GM23338 (cell line): ENCODE measurements around the gene SURF1. TPM values are rescaled to one million over a fixed set of nuclear protein-coding genes. Genes with fewer than 3 reads are reported as not detected.

ENCODE experiments used
- ATAC-seq: fragments of 200-7000 bp; cut with Tn5 transposase; 3 replicates; pipeline ENCODE4 v1.9.1; 2020
- DNase-seq: peaks from one replicate; pipeline ENCODE4 v3.0.0-alpha.2; 2015; ENCODE audit warnings: low spot score
- H2AFZ ChIP-seq: fragments of 200-600 bp; sonication (generic); 2 replicates; pipeline ENCODE4 v1.8.0; 2016; ENCODE audit warnings: antibody characterized with exemption, mild to moderate bottlenecking, moderate library complexity
- H3F3A ChIP-seq: fragments of 200-600 bp; sonication (generic); replicated peaks from 2 replicates; pipeline ENCODE4 v1.8.0; 2017; ENCODE audit warnings: antibody characterized with exemption, mixed run types, low read depth
- H3K27ac ChIP-seq: fragments of 200-600 bp; sonication (generic); 2 replicates; pipeline ENCODE4 v1.6.1; 2016; ENCODE audit warnings: low read depth
- H3K27me3 ChIP-seq: fragments of 200-600 bp; sonication (generic); 2 replicates; pipeline ENCODE4 v1.8.0; 2016; ENCODE audit warnings: mild to moderate bottlenecking, mixed run types, moderate library complexity; ENCODE audit not compliant: insufficient read depth
- H3K36me3 ChIP-seq: fragments of 200-600 bp; sonication (generic); 2 replicates; pipeline ENCODE4 v1.8.0; 2016; ENCODE audit warnings: mild to moderate bottlenecking; ENCODE audit not compliant: insufficient read depth
- H3K4me1 ChIP-seq: fragments of 200-600 bp; sonication (generic); 2 replicates; pipeline ENCODE4 v1.8.0; 2016; ENCODE audit warnings: mild to moderate bottlenecking, moderate library complexity; ENCODE audit not compliant: insufficient read depth
- H3K4me2 ChIP-seq: fragments of 200-600 bp; sonication (generic); 2 replicates; pipeline ENCODE4 v1.7.1; 2017; ENCODE audit warnings: mixed run types
- H3K4me3 ChIP-seq: fragments of 200-600 bp; sonication (generic); 2 replicates; pipeline ENCODE4 v1.6.1; 2016; ENCODE audit warnings: mixed run types
- H3K79me2 ChIP-seq: fragments of 200-600 bp; sonication (generic); replicated peaks from 2 replicates; pipeline ENCODE4 v1.8.0; 2017; ENCODE audit warnings: mild to moderate bottlenecking; ENCODE audit not compliant: insufficient read depth
- H3K9me2 ChIP-seq: fragments of 200-600 bp; sonication (generic); 2 replicates; pipeline ENCODE4 v1.8.0; 2017; ENCODE audit not compliant: insufficient read depth
- H4K20me1 ChIP-seq: fragments of 200-600 bp; sonication (generic); replicated peaks from 2 replicates; pipeline ENCODE4 v1.8.0; 2017; ENCODE audit warnings: mild to moderate bottlenecking; ENCODE audit not compliant: insufficient read depth
- H3K27ac Mint-ChIP-seq: 2 replicates; pipeline ENCODE4 v1.8.0; 2020; ENCODE audit warnings: inconsistent platforms, mild to moderate bottlenecking, moderate library complexity, mixed read lengths
- H3K27me3 Mint-ChIP-seq: 3 replicates; pipeline ENCODE4 v1.8.0; 2022; ENCODE audit warnings: low read depth, mild to moderate bottlenecking, moderate library complexity, mixed read lengths, inconsistent platforms; ENCODE audit not compliant: insufficient read depth, poor library complexity
- H3K36me3 Mint-ChIP-seq: 3 replicates; pipeline ENCODE4 v1.8.0; 2021; ENCODE audit warnings: low read depth, mild to moderate bottlenecking, inconsistent platforms, moderate library complexity, mixed read lengths
- H3K4me1 Mint-ChIP-seq: 3 replicates; pipeline ENCODE4 v1.8.0; 2020; ENCODE audit warnings: mild to moderate bottlenecking, inconsistent platforms, mixed read lengths
- H3K4me3 Mint-ChIP-seq: 3 replicates; pipeline ENCODE4 v1.8.0; 2021; ENCODE audit warnings: moderate library complexity, mild to moderate bottlenecking, inconsistent platforms, mixed read lengths
- H3K9me3 Mint-ChIP-seq: 3 replicates; pipeline ENCODE4 v1.8.0; 2020; ENCODE audit warnings: moderate library complexity, mild to moderate bottlenecking, inconsistent platforms, mixed read lengths
- CREB1 ChIP-seq: fragments of 250-450 bp; sonication (Bioruptor Pico); IDR thresholded peaks from 2 replicates; pipeline ENCODE4 v1.5.0; 2020; ENCODE audit warnings: low read depth, mild to moderate bottlenecking, moderate library complexity
- ETS1 ChIP-seq: IDR thresholded peaks from 2 replicates; pipeline ENCODE4 v1.6.1; 2016; ENCODE audit warnings: antibody characterized with exemption
- EZH2phosphoT487 ChIP-seq: fragments of 200-600 bp; sonication (generic); IDR thresholded peaks from one replicate; pipeline ENCODE4 v1.8.1; 2018; ENCODE audit warnings: antibody characterized with exemption; ENCODE audit not compliant: unreplicated experiment
- POLR2AphosphoS5 ChIP-seq: IDR thresholded peaks from 2 replicates; pipeline ENCODE4 v1.6.1; 2016; ENCODE audit warnings: antibody characterized with exemption, low read depth
- ZNF114 ChIP-seq: fragments of 250-450 bp; sonication (Bioruptor Pico); IDR thresholded peaks from 2 replicates; pipeline ENCODE4 v1.5.0; 2020; ENCODE audit warnings: mild to moderate bottlenecking, moderate library complexity
- ZNF331 ChIP-seq: fragments of 250-450 bp; sonication (Bioruptor Pico); IDR thresholded peaks from 2 replicates; pipeline ENCODE4 v1.5.0; 2020; ENCODE audit warnings: low read depth, mild to moderate bottlenecking, moderate library complexity
- ZNF462 ChIP-seq: fragments of 250-450 bp; sonication (Bioruptor Pico); IDR thresholded peaks from 2 replicates; pipeline ENCODE4 v1.5.0; 2020; ENCODE audit warnings: mild to moderate bottlenecking, moderate library complexity
- polyA plus RNA-seq: library from polyadenylated mRNA; unstranded; fragments of >200 nt; fragmentation: Nextera tagmentation; extraction: Ambion mirVana; gene quantifications from 2 replicates; pipeline ENCODE4 v1.2.1, GENCODE V29; 2016
- total RNA-seq: library from RNA; depleted of rRNA; stranded (reverse); fragments of >200 nt; shearing (Covaris generic); gene quantifications from 2 replicates; pipeline ENCODE4 v1.2.3, GENCODE V29; 2014

Gene SURF1
- total and polyA plus RNA-seq, 2 experiments from 2014 or later: 39.1 to 52.6 TPM

GRCh38 chr9:133340256-133340655 is 16.0 kb downstream of the SURF1 start (continued):
- TF ChIP-seq ZNF462 (no peak), ZNF331 (no peak), ETS1 (no peak), POLR2AphosphoS5 (no peak), EZH2phosphoT487 (no peak), ZNF114 (CRISPR knock-in tag) (no peak)

DNA sequence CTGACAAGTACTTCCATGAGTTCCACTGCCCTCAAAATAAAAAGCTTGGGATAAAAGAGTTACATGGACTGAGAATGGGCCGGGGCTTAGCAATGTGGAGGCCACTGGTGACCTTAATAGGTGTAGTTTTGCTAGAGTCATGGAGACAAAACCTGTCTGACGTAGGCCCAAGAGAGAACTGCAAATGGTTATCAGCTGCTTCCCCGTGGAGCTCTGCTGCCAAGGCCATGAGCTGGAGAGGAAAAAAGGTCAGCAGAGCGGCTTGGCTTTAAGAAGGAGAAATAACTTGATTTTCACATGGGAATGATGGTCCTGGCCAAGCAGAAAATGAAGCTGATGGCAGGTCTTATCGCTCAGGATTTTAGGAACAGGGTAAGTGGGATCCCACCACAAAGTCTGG is 16.6 kb downstream of the SURF1 start:
- H3K36me3 ChIP-seq: peaks cover 21% of the 10 kb centered on the region

More for the DNA sequence above, 16.6 kb downstream of the SURF1 start:
- H3K27me3 Mint-ChIP-seq: peaks cover 16% of the 10 kb centered on the region
- H3K27me3 ChIP-seq: no peaks in the 10 kb centered on the region
- peaks cover 36% of the 10 kb centered on the region for H3F3A ChIP-seq
- ATAC-seq (no peak), DNase-seq (no peak)
- H3K9me3 Mint-ChIP-seq: peaks cover 4% of the 10 kb centered on the region; the same call in 1 of the 3 replicates
- TF ChIP-seq ETS1 (no peak), POLR2AphosphoS5 (no peak), CREB1 (CRISPR knock-in tag) (no peak), EZH2phosphoT487 (no peak)
- H3K27ac Mint-ChIP-seq: no peak overlapping the region
- peaks cover 69% of the 10 kb centered on the region for H3K36me3 Mint-ChIP-seq
- H3K79me2 ChIP-seq: peaks cover 13% of the 10 kb centered on the region
- H3K4me3 ChIP-seq: no peak overlapping the region
- H3K4me1 ChIP-seq: peaks cover 5% of the 10 kb centered on the region
- no peaks in the 10 kb centered on the region for H3K9me2 ChIP-seq
- no peak overlapping the region for H3K4me2 ChIP-seq
- H3K27ac ChIP-seq: no peak overlapping the region
- H4K20me1 ChIP-seq: peaks cover 12% of the 10 kb centered on the region
- H3K4me3 Mint-ChIP-seq: no peak overlapping the region; the same call in 2 of the 3 replicates
- no peak overlapping the region for H2AFZ ChIP-seq
- H3K4me1 Mint-ChIP-seq: peaks cover 11% of the 10 kb centered on the region
